K562 (cell line): ENCODE results near the gene ZNF837. TPM values are rescaled to one million over a fixed set of nuclear protein-coding genes. Genes with fewer than 3 reads are reported as not detected.

Source experiments
- BMI1 ChIP-seq: fragments of 150-350 bp; IDR thresholded peaks from 2 replicates; pipeline ENCODE4 v1.6.1; 2014; ENCODE audit warnings: low read length
- CHD4 ChIP-seq: fragments of 200-600 bp; sonication (generic); IDR thresholded peaks from 3 replicates; pipeline ENCODE4 v1.6.1; 2012; ENCODE audit warnings: low read depth, mild to moderate bottlenecking, mixed read lengths, low read length, inconsistent platforms; ENCODE audit not compliant: insufficient read depth, insufficient replicate concordance, poor library complexity, severe bottlenecking
- CSDE1 ChIP-seq, 2 experiments: fragments of 450-650 bp; IDR thresholded peaks; 2 replicates each; pipeline ENCODE4 v1.6.1; 2016; ENCODE audit warnings: mild to moderate bottlenecking in 1 of 2
- FOXJ3 ChIP-seq: sonication (generic); formaldehyde crosslinking; IDR thresholded peaks from 2 replicates; pipeline ENCODE4 v1.4.0; 2020; ENCODE audit warnings: mild to moderate bottlenecking, missing genetic modification reagents
- FOXK2 ChIP-seq, 2 experiments: fragments of 450-650 bp; IDR thresholded peaks in 1 of 2; conservative IDR thresholded peaks in 1 of 2; 2 replicates each; pipeline ENCODE4 v1.6.1; 2016; ENCODE audit warnings: low read depth in 2 of 2, mild to moderate bottlenecking in 1 of 2
- GTF2A2 ChIP-seq: IDR thresholded peaks from 2 replicates; pipeline ENCODE4 v1.6.1; 2016; ENCODE audit warnings: mild to moderate bottlenecking, missing genetic modification characterization, missing compliant biosample characterization
- KAT7 ChIP-seq: sonication (generic); formaldehyde crosslinking; IDR thresholded peaks from 2 replicates; pipeline ENCODE4 v1.8.0; 2022; ENCODE audit warnings: missing genetic modification reagents, mild to moderate bottlenecking, borderline replicate concordance
- NFIC ChIP-seq: fragments of 450-650 bp; IDR thresholded peaks from 2 replicates; pipeline ENCODE4 v1.6.1; 2017; ENCODE audit warnings: mild to moderate bottlenecking, inconsistent platforms
- PHTF2 ChIP-seq: fragments of 250-450 bp; sonication (Bioruptor Pico); IDR thresholded peaks from 2 replicates; pipeline ENCODE4 v1.5.0; 2021; ENCODE audit warnings: mild to moderate bottlenecking
- RFX1 ChIP-seq: fragments of 450-650 bp; IDR thresholded peaks from 2 replicates; pipeline ENCODE4 v1.6.1; 2016; ENCODE audit warnings: mild to moderate bottlenecking, moderate library complexity
- RNF2 ChIP-seq: sonication (generic); IDR thresholded peaks from 2 replicates; pipeline ENCODE4 v1.6.1; 2016
- SAFB2 ChIP-seq: fragments of 200-400 bp; formaldehyde crosslinking; IDR thresholded peaks from 2 replicates; pipeline ENCODE4 v1.6.1; 2018; ENCODE audit warnings: borderline replicate concordance, low read length, low read depth, moderate library complexity; ENCODE audit not compliant: severe bottlenecking
- WHSC1 ChIP-seq: IDR thresholded peaks from one replicate; pipeline ENCODE4 v1.6.1; 2012; ENCODE audit warnings: low read length, control low read depth, inconsistent platforms
- ZFP30 ChIP-seq: fragments of 250-450 bp; sonication (Bioruptor Pico); IDR thresholded peaks from 2 replicates; pipeline ENCODE4 v1.8.0; 2022; ENCODE audit warnings: moderate library complexity, mild to moderate bottlenecking, inconsistent platforms, borderline replicate concordance
- ZNF143 ChIP-seq: sonication (generic); formaldehyde crosslinking; IDR thresholded peaks from 2 replicates; pipeline ENCODE4 v1.9.0; 2022; ENCODE audit warnings: mild to moderate bottlenecking, missing genetic modification reagents
- ZNF436 ChIP-seq: fragments of 250-450, 450-650 bp; sonication (Bioruptor Pico); formaldehyde crosslinking; IDR thresholded peaks from 2 replicates; pipeline ENCODE4 v1.7.0; 2020; ENCODE audit warnings: mild to moderate bottlenecking
- polyA plus RNA-seq, 8 experiments: library from polyadenylated mRNA; depleted of rRNA in 4 of 8; stranded (reverse) in 5 of 8; unstranded in 3 of 8; fragments of >200 nt; fragmentation: Nextera tagmentation in 2 of 8; fragmentation: Illumina TruSeq in 1 of 8; extraction: Ambion mirVana in 2 of 8; extraction: Trizol in 1 of 8; gene quantifications; 2 replicates each; pipeline versions ENCODE4 v1.2.1 to v1.2.3, GENCODE V29; 2011 to 2014; ENCODE audit warnings: inconsistent platforms in 1 of 8, missing spikeins in 1 of 8
- total RNA-seq, 7 experiments: library from RNA; depleted of rRNA in 6 of 7; stranded (reverse); fragments of >200 nt in 6 of 7; fragmentation: Illumina TruSeq in 2 of 7; extraction: Trizol in 2 of 7; gene quantifications; 2 replicates each; pipeline versions ENCODE4 v1.2.1 to v1.2.3, GENCODE V29; 2011 to 2021; ENCODE audit warnings: low replicate concordance in 1 of 7
- TF ChIP-seq, protein P1 (sequence below): fragments of 450-650 bp; IDR thresholded peaks from 2 replicates; pipeline ENCODE4 v1.6.1; 2016; ENCODE audit warnings: antibody characterized with exemption
- TF ChIP-seq, protein P2 (sequence below): sonication (generic); formaldehyde crosslinking; IDR thresholded peaks from 2 replicates; pipeline ENCODE4 v1.8.1; 2022; ENCODE audit warnings: missing genetic modification reagents
- TF ChIP-seq, protein P3 (sequence below): fragments of 250-450 bp; sonication (Bioruptor Pico); IDR thresholded peaks from 2 replicates; pipeline ENCODE4 v1.5.1; 2021; ENCODE audit warnings: mild to moderate bottlenecking
- TF ChIP-seq, protein P4 (sequence below): sonication (generic); formaldehyde crosslinking; IDR thresholded peaks from 2 replicates; pipeline ENCODE4 v1.8.0; 2022; ENCODE audit warnings: mild to moderate bottlenecking, missing genetic modification reagents, borderline replicate concordance
- TF ChIP-seq, protein P5 (sequence below): fragments of 250-450 bp; sonication (Bioruptor Pico); IDR thresholded peaks from 2 replicates; pipeline ENCODE4 v1.4.0; 2020; ENCODE audit warnings: borderline replicate concordance

The ZNF837 gene
- total and polyA plus RNA-seq, 9 of the 15 experiments (the other 6 are each of a cell fraction or from before 2014, with no cell fraction given), result 0.11 to 2.1 (median 0.57) TPM; not detected in 4

DNA sequence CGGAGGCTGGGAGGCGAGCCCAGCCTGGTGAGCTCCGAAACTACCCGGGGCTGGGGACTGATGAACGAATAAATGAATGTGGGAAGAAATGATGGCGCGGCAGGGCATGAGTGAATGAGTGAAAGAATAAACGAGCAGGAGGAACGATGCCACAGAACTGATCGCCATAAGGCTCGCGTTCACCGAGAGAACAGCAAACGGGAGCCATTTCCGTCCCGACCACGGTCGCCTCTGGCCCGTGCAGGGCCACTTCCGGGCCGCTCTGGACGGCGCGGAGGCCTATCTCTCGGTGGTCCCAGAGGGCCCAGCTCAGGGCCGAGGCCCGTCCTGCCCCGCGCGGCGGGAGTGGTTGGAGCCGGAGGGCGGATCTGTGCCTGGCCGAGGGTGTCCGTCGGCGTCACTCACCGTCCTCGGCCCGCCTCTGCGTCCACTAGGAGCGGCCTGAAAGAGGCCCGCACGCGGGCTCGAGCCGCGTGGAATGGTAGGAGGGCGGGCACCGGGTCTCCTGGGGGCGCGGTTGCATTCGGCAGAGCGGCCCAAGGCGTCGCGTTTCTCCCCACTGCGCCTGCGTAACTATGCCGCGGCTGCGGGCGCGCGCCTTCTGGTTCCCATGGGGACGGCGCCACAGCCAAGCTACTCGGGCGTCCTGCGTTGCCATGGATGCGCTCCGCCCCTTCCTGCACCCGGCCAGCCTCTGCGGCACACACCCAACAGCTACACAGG is 18.4 kb downstream of the ZNF837 start, which contains the start of gene ZNF497 (continued):
- TF ChIP-seq CSDE1 (IDR thresholded peaks at IDR 0.05) (peak in 1 of 2 experiments; percentile 99; a peak in 2 of 4 replicates), RFX1 (peak; percentile 99), NFIC (no peak), KAT7 (no peak), CHD4 (no peak), ZFP30 (CRISPR knock-in tag) (no peak), GTF2A2 (tag) (no peak), FOXJ3 (CRISPR knock-in tag) (peak; percentile 76; the same call in 1 of the 2 replicates), ZNF143 (peak; percentile 66), PHTF2 (CRISPR knock-in tag) (no peak), BMI1 (peak; percentile 100), RNF2 (no peak; the same call in none of the 2 replicates), FOXK2 (conservative IDR thresholded peaks at IDR 0.05 in 1 of 2, IDR thresholded peaks at IDR 0.05 in 1 of 2; ENCODE audit: low read depth in 2 of 2) (peak in 1 of 2 experiments; percentile 35; a peak in 2 of 4 replicates), SAFB2 (no peak), ZNF436 (CRISPR knock-in tag) (no peak), WHSC1 (no peak)
- TF ChIP-seq, protein P1, sequence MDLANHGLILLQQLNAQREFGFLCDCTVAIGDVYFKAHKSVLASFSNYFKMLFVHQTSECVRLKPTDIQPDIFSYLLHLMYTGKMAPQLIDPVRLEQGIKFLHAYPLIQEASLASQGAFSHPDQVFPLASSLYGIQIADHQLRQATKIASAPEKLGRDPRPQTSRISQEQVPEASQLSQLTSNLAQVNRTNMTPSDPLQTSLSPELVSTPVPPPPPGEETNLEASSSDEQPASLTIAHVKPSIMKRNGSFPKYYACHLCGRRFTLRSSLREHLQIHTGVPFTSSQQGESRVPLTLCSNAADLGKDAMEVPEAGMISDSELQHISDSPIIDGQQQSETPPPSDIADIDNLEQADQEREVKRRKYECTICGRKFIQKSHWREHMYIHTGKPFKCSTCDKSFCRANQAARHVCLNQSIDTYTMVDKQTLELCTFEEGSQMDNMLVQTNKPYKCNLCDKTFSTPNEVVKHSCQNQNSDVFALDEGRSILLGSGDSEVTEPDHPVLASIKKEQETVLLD, result peak; percentile 90
- TF ChIP-seq, protein P2, sequence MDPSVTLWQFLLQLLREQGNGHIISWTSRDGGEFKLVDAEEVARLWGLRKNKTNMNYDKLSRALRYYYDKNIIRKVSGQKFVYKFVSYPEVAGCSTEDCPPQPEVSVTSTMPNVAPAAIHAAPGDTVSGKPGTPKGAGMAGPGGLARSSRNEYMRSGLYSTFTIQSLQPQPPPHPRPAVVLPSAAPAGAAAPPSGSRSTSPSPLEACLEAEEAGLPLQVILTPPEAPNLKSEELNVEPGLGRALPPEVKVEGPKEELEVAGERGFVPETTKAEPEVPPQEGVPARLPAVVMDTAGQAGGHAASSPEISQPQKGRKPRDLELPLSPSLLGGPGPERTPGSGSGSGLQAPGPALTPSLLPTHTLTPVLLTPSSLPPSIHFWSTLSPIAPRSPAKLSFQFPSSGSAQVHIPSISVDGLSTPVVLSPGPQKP (CRISPR knock-in tag), result no peak
- TF ChIP-seq, protein P3, sequence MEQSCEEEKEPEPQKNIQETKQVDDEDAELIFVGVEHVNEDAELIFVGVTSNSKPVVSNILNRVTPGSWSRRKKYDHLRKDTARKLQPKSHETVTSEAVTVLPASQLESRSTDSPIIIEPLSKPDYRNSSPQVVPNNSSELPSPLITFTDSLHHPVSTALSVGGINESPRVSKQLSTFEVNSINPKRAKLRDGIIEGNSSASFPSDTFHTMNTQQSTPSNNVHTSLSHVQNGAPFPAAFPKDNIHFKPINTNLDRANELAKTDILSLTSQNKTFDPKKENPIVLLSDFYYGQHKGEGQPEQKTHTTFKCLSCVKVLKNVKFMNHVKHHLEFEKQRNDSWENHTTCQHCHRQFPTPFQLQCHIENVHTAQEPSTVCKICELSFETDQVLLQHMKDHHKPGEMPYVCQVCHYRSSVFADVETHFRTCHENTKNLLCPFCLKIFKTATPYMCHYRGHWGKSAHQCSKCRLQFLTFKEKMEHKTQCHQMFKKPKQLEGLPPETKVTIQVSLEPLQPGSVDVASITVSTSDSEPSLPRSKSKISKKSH (CRISPR knock-in tag), result no peak
- TF ChIP-seq, protein P4, sequence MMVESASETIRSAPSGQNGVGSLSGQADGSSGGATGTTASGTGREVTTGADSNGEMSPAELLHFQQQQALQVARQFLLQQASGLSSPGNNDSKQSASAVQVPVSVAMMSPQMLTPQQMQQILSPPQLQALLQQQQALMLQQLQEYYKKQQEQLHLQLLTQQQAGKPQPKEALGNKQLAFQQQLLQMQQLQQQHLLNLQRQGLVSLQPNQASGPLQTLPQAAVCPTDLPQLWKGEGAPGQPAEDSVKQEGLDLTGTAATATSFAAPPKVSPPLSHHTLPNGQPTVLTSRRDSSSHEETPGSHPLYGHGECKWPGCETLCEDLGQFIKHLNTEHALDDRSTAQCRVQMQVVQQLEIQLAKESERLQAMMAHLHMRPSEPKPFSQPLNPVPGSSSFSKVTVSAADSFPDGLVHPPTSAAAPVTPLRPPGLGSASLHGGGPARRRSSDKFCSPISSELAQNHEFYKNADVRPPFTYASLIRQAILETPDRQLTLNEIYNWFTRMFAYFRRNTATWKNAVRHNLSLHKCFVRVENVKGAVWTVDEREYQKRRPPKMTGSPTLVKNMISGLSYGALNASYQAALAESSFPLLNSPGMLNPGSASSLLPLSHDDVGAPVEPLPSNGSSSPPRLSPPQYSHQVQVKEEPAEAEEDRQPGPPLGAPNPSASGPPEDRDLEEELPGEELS, result peak; percentile 32; the same call in 1 of the 2 replicates
- TF ChIP-seq, protein P5, sequence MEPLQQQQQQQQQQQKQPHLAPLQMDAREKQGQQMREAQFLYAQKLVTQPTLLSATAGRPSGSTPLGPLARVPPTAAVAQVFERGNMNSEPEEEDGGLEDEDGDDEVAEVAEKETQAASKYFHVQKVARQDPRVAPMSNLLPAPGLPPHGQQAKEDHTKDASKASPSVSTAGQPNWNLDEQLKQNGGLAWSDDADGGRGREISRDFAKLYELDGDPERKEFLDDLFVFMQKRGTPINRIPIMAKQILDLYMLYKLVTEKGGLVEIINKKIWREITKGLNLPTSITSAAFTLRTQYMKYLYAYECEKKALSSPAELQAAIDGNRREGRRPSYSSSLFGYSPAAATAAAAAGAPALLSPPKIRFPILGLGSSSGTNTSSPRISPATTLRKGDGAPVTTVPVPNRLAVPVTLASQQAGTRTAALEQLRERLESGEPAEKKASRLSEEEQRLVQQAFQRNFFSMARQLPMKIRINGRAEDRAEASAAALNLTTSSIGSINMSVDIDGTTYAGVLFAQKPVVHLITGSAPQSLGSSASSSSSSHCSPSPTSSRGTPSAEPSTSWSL (CRISPR knock-in tag), result no peak
